Endodermal cell (in vitro differentiated cells): ENCODE measurements around the gene MLST8. TPM values are rescaled to one million over a fixed set of nuclear protein-coding genes. Genes with fewer than 3 reads are reported as not detected.
A peak's percentile ranks its signal among the peaks of the same experiment; 100 is the strongest.

Source experiments
- DNase-seq: peaks from one replicate; pipeline ENCODE4 v3.0.0-alpha.2; 2017
- H3K27ac ChIP-seq: 2 replicates; pipeline ENCODE4 v1.5.1; 2013; ENCODE audit warnings: mild to moderate bottlenecking, low read depth, low read length, moderate library complexity
- H3K27me3 ChIP-seq: 2 replicates; pipeline ENCODE4 v1.6.1; 2013; ENCODE audit warnings: mild to moderate bottlenecking, low read length, moderate library complexity; ENCODE audit not compliant: insufficient read depth, control insufficient read depth, poor library complexity, severe bottlenecking
- H3K36me3 ChIP-seq: 2 replicates; pipeline ENCODE4 v1.7.0; 2013; ENCODE audit warnings: mild to moderate bottlenecking, low read length, moderate library complexity; ENCODE audit not compliant: control insufficient read depth, insufficient read depth
- H3K4me1 ChIP-seq: one replicate; pipeline ENCODE4 v1.7.0; 2013; ENCODE audit warnings: low read length; ENCODE audit not compliant: control insufficient read depth, insufficient read depth
- H3K4me3 ChIP-seq: 2 replicates; pipeline ENCODE4 v1.5.1; 2013; ENCODE audit warnings: mild to moderate bottlenecking, low read length, moderate library complexity
- H3K9ac ChIP-seq: 2 replicates; pipeline ENCODE4 v1.6.1; 2013; ENCODE audit warnings: mild to moderate bottlenecking, low read length, moderate library complexity; ENCODE audit not compliant: poor library complexity, severe bottlenecking; ENCODE audit errors: extremely low read depth
- H3K9me3 ChIP-seq: 2 replicates; pipeline ENCODE4 v1.6.1; 2013; ENCODE audit warnings: mild to moderate bottlenecking, low read length, moderate library complexity; ENCODE audit not compliant: control insufficient read depth
- H3K27ac Mint-ChIP-seq: 2 replicates; pipeline ENCODE4 v1.8.0; 2020; ENCODE audit warnings: mixed read lengths
- H3K27me3 Mint-ChIP-seq: 2 replicates; pipeline ENCODE4 v1.8.0; 2021; ENCODE audit warnings: mild to moderate bottlenecking, mixed read lengths; ENCODE audit not compliant: insufficient read depth
- H3K36me3 Mint-ChIP-seq: 2 replicates; pipeline ENCODE4 v1.8.0; 2020; ENCODE audit warnings: low read depth, mixed read lengths
- H3K4me1 Mint-ChIP-seq: 2 replicates; pipeline ENCODE4 v1.8.0; 2020; ENCODE audit warnings: mixed read lengths
- H3K4me3 Mint-ChIP-seq: 2 replicates; pipeline ENCODE4 v1.8.0; 2020; ENCODE audit warnings: mild to moderate bottlenecking, moderate library complexity, mixed read lengths
- H3K9me3 Mint-ChIP-seq: 2 replicates; pipeline ENCODE4 v1.8.0; 2020; ENCODE audit warnings: mild to moderate bottlenecking, mixed read lengths
- WGBS, 2 experiments: methylation state at CpG; one replicate each; pipeline versions ENCODE4 v1.1.5 to v1.1.7; 2013; ENCODE audit warnings: missing lambda C conversion rate in 2 of 2, mixed read lengths in 1 of 2; ENCODE audit not compliant: insufficient coverage in 1 of 2, insufficient read length in 1 of 2; 5-methylcytosine and 5-hydroxymethylcytosine counted together
- total RNA-seq, 2 donors: library from RNA; stranded (reverse); fragmentation: NEBNext Ultra II Directional in 1 of 2; extraction: Animal tissue kit (Norgen Biotek cat#: 25700) in 1 of 2; gene quantifications; 2 replicates in 1 of 2; 3 replicates in 1 of 2; pipeline ENCODE4 v1.2.1, GENCODE V29; 2021
- TF ChIP-seq, protein P1 (sequence below): fragments of 200-600 bp; sonication (generic); conservative IDR thresholded peaks from 2 replicates; pipeline ENCODE4 v1.5.0; 2021; ENCODE audit warnings: antibody characterized with exemption, mild to moderate bottlenecking

The MLST8 gene
- total RNA-seq, 2 donors from 2014 or later, result 60.3 to 70.8 TPM

DNA sequence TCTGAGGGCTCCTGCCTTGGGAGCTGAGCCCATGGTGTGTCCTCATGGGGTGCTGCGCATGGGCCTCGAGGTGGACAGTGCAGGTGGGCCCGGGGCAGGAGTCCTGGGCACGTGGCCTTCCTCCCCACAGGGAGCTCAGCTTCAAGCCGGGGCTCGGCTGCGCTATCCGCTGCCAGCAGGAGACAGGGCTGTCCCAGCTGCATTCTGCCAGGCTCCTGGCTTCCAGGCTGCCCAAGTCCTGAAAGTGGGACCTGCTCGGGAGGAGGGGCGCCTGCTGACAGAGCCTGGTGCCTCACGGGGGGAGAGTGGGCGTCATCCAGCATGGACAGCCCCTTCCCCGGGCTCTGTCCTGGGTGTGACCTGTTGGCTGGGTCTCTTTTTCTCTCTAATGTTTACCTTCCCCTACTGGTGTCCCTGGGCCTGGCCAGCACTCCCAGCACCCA is 42.6 kb upstream of the MLST8 start:
- H3K9me3 Mint-ChIP-seq, result no peaks in the 10 kb centered on the region
- H3K27me3 Mint-ChIP-seq, result no peaks in the 10 kb centered on the region
- H3K27ac ChIP-seq, result no peak overlapping the region
- H3K9ac ChIP-seq, result no peak overlapping the region
- no peak overlapping the region for H3K4me3 Mint-ChIP-seq
- H3K4me1 ChIP-seq, result peaks cover 5% of the 10 kb centered on the region
- no peaks in the 10 kb centered on the region for H3K9me3 ChIP-seq
- 94 to 98% methylated on average over 12 to 13 of the region's 13 CpGs for WGBS, 2 experiments
- no peak for DNase-seq
- H3K36me3 ChIP-seq, result no peaks in the 10 kb centered on the region
- TF ChIP-seq, protein P1, sequence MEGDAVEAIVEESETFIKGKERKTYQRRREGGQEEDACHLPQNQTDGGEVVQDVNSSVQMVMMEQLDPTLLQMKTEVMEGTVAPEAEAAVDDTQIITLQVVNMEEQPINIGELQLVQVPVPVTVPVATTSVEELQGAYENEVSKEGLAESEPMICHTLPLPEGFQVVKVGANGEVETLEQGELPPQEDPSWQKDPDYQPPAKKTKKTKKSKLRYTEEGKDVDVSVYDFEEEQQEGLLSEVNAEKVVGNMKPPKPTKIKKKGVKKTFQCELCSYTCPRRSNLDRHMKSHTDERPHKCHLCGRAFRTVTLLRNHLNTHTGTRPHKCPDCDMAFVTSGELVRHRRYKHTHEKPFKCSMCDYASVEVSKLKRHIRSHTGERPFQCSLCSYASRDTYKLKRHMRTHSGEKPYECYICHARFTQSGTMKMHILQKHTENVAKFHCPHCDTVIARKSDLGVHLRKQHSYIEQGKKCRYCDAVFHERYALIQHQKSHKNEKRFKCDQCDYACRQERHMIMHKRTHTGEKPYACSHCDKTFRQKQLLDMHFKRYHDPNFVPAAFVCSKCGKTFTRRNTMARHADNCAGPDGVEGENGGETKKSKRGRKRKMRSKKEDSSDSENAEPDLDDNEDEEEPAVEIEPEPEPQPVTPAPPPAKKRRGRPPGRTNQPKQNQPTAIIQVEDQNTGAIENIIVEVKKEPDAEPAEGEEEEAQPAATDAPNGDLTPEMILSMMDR, result no peak
- H3K36me3 Mint-ChIP-seq, result peaks cover 12% of the 10 kb centered on the region
- no peak overlapping the region for H3K27ac Mint-ChIP-seq
- no peaks in the 10 kb centered on the region for H3K27me3 ChIP-seq
- H3K4me3 ChIP-seq, result no peak overlapping the region
- peaks cover 10% of the 10 kb centered on the region for H3K4me1 Mint-ChIP-seq

DNA sequence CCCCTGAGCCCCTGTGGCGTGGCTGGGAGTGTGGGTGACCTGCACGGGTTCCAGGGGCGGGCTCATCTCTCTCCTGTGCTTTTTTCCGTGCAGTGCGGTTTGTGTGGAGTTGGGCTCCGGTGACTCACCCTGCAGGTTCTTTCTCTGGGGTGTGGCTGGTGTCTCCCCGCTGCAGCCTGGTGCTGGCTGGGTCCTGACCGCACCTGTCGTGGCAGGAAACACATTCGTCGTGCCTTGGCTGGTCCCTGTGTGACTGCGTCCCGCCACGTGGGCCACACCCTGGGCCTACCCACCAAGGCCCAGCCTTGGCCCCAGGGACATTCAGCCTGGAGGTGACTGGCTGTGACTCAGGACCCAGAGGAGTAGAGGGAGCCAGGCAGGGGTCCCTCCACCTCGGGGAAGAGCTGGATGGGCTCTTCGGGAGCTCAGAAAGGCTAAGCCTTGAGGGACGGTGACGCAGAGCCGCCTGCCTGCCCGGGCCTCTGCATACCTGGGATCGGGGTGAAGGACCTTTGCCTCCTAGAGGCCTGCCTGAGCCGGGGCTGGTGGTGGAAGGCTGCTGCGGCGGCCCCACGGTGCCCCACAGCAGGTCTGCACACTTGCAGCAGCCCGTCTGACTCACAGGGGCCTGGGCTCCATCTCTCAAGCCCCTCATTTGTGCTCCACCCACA is 41.9 kb upstream of the MLST8 start:
- H3K27me3 ChIP-seq, result no peaks in the 10 kb centered on the region
- Mint-ChIP-seq H3K27ac (no peak overlapping the region), H3K4me3 (no peak overlapping the region), H3K4me1 (peaks cover 5% of the 10 kb centered on the region), H3K36me3 (peaks cover 18% of the 10 kb centered on the region), H3K9me3 (no peaks in the 10 kb centered on the region), H3K27me3 (no peaks in the 10 kb centered on the region)
- H3K4me1 ChIP-seq, result no peaks in the 10 kb centered on the region
- 85 to 97% methylated on average over 12 to 26 of the region's 26 CpGs for WGBS, 2 experiments
- no peaks in the 10 kb centered on the region for H3K36me3 ChIP-seq
- no peak overlapping the region for H3K4me3 ChIP-seq
- TF ChIP-seq, protein P1, result no peak
- no peak overlapping the region for H3K9ac ChIP-seq
- H3K9me3 ChIP-seq, result no peaks in the 10 kb centered on the region
- no peak for DNase-seq
- no peak overlapping the region for H3K27ac ChIP-seq

DNA sequence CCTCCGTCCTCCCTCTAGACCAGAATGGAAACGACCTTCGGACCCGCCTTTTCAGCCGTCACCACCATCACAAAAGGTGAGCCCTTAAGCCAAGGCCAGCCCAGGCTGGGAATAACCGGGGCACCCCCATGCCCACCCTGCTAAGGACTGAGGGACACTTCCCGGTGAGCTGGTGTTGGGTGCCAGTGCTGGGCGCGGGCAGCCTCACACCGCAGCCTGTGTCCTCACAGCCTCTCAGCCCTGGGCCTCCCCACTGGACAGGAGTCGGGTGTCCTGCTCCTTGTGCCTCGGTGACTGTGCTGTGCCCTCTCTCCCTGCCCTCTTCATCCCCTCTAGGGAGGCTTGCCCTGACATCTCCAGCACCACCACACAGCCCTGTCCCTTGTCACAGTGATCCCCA is 39.4 kb upstream of the MLST8 start:
- Histone ChIP-seq H3K4me1 (no peaks in the 10 kb centered on the region), H3K36me3 (peaks cover 10% of the 10 kb centered on the region), H3K9ac (no peak overlapping the region), H3K27me3 (no peaks in the 10 kb centered on the region), H3K9me3 (no peaks in the 10 kb centered on the region), H3K4me3 (no peak overlapping the region), H3K27ac (no peak overlapping the region)
- H3K9me3 Mint-ChIP-seq, result no peaks in the 10 kb centered on the region
- TF ChIP-seq, protein P1, result no peak
- peak overlapping the region; percentile 58 for H3K27ac Mint-ChIP-seq
- 93 to 98% methylated on average over 5 to 12 of the region's 12 CpGs for WGBS, 2 experiments
- H3K36me3 Mint-ChIP-seq, result peaks cover 20% of the 10 kb centered on the region
- no peaks in the 10 kb centered on the region for H3K27me3 Mint-ChIP-seq
- DNase-seq, result no peak
- no peaks in the 10 kb centered on the region for H3K4me1 Mint-ChIP-seq
- H3K4me3 Mint-ChIP-seq, result no peak overlapping the region
